Non-pigmented ciliary epithelial cell (primary cell): Measurements from ENCODE around the gene LGALS4.
"Not testable (repeated sequence)": the region's sequence is repeated elsewhere in the genome, so short reads cannot be mapped to it uniquely, and the experiment has no call there.

Source experiments
- DNase-seq: peaks from one replicate; pipeline ENCODE4 v3.0.0-alpha.2; 2010; ENCODE audit warnings: low read depth

The LGALS4 gene

DNA sequence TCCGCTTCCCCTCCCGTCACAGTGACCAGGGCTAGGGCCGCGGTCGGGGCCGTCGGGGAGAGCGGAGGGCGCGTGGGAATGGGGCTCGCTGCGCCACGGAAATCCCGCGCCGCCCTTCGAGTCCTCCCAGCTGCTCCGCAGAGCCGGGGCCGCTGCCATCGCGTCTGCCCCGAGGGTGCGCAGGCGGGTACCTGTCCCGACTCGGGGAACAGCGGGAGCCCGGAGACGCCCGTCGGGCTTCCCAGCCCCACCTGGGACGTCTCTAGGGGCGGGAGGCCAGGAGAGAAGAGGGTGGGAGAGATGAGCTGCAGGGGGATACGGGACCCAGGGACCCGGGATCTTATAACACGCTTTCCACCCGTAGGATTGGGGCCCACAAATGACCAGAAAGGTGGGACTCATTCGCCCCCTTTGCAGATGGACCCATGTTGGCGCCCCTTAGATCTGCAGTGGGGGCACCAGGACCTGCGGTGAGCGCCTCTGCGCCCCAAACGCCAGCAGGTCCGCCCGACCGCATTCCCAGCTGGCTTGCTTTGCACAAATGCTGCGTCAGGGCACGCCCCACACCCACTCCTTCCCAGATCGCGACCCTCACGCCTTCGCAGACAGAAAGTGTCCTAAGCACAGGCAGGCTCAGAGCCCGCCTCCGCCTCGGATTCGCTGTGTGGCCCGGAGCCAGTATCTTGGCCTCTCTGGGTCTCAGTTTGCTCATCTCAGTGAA lies 42.4 kb downstream of the LGALS4 start:
- not testable (repeated sequence) for DNase-seq

DNA sequence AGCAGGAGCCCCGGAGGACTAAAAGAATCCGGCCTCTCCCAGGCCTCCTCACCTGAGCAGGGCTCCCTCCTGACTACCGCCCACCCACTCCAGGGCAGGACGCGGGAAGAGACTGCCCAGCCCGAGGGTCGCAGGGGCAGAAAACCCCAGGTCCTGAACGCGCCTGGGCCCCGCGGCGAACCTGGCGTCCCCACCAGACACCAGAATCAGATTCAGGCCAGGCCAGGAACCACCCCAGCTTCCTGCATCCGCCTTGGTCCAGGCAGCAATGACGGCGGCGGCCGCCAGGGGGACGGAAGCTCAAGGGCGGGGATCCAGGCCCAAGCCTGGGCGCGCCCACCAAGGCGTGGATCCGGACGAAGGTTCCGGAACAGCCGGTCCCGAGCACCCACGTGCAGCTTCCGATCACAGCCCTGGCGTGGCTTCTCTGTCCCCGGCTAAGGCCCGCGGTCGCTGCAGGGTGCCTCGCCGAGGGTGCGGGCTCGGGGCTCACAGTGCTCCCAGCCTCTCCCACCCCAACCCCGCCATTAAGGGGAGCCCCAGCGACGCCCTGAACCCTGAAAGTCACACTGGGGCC lies 43.0 kb downstream of the LGALS4 start:
- peak; percentile 11 for DNase-seq

DNA sequence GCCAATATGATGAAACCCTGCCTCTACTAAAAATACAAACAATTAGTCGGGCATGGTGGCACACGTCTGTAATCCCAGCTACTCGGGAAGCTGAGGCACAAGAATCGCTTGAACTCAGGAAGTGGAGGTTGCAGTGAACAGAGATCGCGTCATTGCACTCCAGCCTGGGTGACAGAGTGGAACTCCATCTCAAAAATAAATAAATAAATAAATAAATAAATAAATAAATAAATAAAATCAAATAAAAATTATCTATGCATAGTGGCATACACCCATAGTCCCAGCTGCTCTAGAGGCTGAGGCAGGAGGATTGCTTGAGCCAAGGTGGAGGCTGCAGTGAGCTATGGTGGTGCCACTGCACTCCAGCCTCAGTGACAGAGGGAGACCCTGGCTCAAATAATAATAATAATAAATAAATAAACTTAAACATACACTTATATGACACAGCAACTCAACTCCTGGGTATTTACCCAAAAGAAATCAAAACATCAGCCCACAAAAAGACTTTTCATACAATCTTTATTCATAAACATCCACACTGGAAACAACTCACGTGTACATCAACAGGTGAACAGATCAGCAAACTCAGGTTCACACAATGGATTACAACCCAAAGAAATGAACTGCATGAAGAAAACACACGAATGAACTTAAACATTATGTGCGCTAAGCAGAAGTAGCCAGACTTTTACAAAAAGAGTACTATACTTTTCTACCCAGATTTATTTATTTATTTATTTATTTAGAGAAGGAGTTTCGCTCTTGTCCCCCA lies 46.3 kb downstream of the LGALS4 start:
- DNase-seq, result no peak

DNA sequence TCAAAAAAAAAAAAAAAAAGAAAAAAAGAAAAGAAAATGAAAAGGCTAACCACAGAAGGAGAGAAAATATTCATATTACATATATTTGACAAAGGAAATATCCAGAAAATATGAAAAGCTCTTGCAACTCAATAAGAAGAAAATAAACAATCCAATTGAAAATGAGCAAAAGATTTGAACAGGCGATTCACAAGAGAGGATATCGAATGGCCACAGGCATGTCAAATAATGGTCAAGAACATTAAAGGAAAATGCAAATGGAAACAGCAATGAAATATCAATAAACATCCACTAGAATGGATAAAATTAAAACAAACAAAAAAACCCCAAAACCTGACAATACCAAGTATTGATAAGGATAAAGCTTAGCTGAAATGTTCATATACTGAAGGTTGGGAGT lies 47.5 kb downstream of the LGALS4 start:
- DNase-seq, result no peak

DNA sequence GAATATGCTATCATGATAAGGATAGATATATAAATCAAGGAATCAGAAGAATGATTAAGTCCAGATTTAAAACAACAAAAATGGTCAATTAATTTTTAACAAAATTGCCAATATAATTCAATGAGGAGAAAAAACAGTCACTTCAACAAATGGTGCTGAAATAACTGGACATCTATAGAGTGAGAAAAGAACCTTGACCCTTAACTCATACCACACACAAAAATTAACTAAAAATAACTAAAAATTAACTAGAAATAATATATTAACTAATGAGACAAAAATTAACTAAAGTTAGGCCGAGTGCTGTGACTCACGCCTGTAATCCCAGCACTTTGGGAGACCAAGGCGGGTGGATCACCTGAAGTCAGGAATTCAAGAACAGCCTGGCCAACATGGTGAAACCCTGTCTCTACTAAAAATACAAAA lies 48.9 kb downstream of the LGALS4 start:
- no peak for DNase-seq

DNA sequence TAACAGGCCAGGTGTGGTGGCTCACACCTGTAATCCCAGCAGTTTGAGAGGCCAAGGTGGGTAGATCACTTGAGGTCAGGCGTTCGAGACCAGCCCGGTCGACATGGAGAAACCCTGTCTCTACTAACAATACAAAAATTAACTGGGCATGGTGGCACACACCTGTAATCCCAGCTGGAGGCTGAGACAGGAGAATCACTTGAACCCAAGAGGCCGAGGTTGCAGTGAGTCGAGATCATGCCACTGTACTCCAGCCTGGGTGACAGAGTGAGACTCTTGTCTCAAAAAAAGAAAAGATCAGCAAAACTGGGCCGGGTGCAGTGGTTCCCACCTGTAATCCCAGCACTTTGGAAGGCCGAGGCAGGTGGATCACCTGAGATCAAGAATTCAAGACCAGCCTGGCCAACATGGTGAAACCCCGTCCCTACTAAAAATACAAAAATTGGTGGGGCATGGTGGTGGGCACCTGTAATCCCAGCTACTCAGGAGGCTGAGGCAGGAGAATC lies 50.8 kb downstream of the LGALS4 start:
- DNase-seq, result not testable (repeated sequence)

DNA sequence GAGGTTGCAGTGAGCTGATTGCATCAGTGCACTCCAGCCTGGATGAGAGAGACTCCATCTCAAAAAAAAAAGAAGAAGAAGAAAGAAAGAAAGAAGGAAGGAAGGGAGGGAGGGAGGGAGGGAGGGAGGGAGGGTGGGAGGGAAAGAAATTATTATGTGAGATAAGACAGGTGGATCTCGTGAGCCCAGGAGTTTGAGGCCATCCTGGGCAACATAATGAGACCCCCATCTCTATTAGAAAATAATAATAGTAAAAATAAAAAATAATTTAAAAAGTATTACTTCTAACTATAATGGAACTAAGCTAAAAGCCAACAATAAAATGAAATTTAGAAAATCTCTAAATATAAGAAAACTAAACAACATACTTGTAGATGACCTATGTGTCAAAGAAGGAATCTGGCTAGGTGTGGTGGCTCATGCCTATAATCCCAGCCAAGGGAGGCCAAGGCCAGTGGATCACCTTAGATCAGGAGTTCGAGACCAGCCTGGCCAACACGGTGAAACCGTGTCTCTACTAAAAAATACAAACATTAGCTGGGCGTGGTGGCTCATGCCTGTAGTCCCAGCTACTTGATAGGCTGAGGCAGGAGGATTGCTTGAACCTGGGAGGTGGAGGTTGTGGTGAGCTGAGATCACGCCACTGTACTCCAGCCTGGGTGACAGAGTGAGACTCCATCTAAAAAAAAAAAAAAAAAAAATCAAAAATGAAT lies 51.8 kb downstream of the LGALS4 start:
- not testable (repeated sequence) for DNase-seq

DNA sequence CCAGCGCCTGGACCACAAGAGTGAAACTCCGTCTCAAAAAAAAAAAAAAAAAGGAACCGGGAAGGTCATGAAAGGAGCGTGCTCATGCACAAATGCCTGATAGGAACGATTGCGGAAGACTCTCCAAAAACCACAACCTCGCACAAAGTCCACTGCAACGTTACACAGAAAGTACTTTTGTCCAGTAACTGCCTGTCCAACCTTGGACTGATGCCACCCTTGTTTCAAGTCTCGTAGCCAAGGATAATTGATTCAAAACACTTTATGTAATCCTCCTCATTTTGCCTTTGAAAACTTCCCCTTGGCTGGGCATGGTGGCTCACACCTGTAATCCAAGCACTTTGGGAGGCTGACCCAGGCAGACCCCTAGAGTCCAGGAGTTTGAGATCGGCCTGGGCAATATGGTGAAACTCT lies 53.1 kb downstream of the LGALS4 start:
- DNase-seq, result no peak

DNA sequence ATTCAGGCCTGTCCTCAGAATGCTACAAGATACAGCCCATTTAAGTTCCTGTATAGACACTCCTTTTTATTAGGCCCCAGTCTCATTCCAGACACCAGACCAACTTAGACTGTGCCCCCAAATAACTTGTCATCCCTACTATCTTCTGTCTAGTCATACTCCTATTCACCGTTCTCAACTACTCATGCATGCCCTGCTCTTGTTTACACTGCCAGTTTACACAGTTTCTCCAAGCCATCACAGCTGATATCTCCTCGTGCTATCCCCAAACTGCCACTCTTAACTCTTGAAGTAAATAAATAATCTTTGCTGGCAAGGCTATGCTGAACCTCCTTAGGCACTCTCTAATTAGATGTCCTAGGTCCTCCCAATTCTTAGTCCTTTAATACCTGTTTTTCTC lies 58.5 kb downstream of the LGALS4 start:
- not testable (repeated sequence) for DNase-seq

DNA sequence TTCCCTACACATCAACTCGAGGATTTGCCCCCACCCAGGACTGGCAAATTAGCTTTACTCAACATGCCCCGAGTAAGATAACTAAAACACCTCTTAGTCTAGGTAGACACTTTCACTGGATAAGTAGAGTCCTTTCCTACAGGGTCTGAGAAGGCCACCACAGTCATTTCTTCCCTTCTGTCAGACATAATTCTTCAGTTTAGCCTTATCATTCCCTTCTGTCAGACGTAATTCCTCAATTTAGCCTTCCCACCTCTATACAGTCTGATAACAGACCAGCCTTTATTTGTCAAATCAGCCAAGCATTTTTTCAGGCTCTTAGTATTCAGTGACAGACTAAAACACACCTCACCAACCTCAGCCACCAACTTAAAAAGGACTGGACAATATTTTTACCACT lies 59.0 kb downstream of the LGALS4 start:
- not testable (repeated sequence) for DNase-seq
